Right lobe of liver (tissue), 6 donors: Measurements from ENCODE around the gene TAGLN2. TPM values are rescaled to one million over a fixed set of nuclear protein-coding genes. Genes with fewer than 3 reads are reported as not detected.

Experiments
- ATAC-seq, 4 donors: fragments of 200-7000 bp; cut with Tn5 transposase; one replicate each; pipeline ENCODE4 v1.9.1; 2020; ENCODE audit warnings: mild to moderate bottlenecking in 4 of 4, moderate library complexity in 4 of 4
- DNase-seq, 3 donors: peaks; one replicate each; pipeline ENCODE4 v3.0.0-alpha.2; 2020
- H3K27ac ChIP-seq, 3 donors: fragments of 200-600 bp; one replicate each; pipeline ENCODE4 v1.8.0; 2022
- H3K27me3 ChIP-seq, 2 donors: fragments of 200-600 bp; one replicate each; pipeline ENCODE4 v1.8.0; 2022
- H3K36me3 ChIP-seq, 4 donors: fragments of 200-600 bp; sonication (generic) in 1 of 4; one replicate each; pipeline versions ENCODE4 v1.5.1 to v1.8.0; 2017 to 2022; ENCODE audit warnings: control low read depth in 1 of 4
- H3K4me1 ChIP-seq, 4 donors: fragments of 200-600 bp; sonication (generic) in 1 of 4; one replicate each; pipeline versions ENCODE4 v1.5.1 to v1.8.0; 2017 to 2022; ENCODE audit warnings: control low read depth in 1 of 4
- H3K4me3 ChIP-seq, 3 donors: fragments of 200-600 bp; one replicate each; pipeline ENCODE4 v1.8.0; 2022
- H3K9me3 ChIP-seq, 4 donors: fragments of 200-600 bp; sonication (generic) in 1 of 4; one replicate each; pipeline versions ENCODE4 v1.5.1 to v1.8.0; 2017 to 2022; ENCODE audit warnings: control low read depth in 1 of 4
- POLR2A ChIP-seq: fragments of 450-650 bp; IDR thresholded peaks from one replicate; pipeline ENCODE4 v1.6.1; 2017; ENCODE audit warnings: antibody characterized with exemption, mild to moderate bottlenecking
- WGBS: methylation state at CpG from one replicate; pipeline ENCODE4 v1.1.6; 2018; ENCODE audit warnings: low coverage, low lambda C conversion rate; ENCODE audit not compliant: insufficient coverage; ENCODE audit errors: missing lambda C conversion rate; 5-methylcytosine and 5-hydroxymethylcytosine counted together
- intact Hi-C, 2 donors: fragments of 100-400 bp; cut with DNase I; formaldehyde crosslinking; loops; one replicate each; pipeline versions ENCODE4 v1.11.2 to v1.14.1; 2022
- total RNA-seq, 6 experiments: library from RNA; depleted of rRNA in 2 of 6; stranded (reverse); fragments of >200 nt in 2 of 6; fragmentation: NEBNext Ultra II Directional in 3 of 6; extraction: Animal tissue kit (Norgen Biotek cat#: 25700) in 3 of 6; gene quantifications; one replicate each; pipeline versions ENCODE4 v1.1.0 to v1.2.4, GENCODE V29; 2016 to 2023
- TF ChIP-seq, protein P1 (sequence below), 4 donors: fragments of 200-600 bp in 3 of 4; fragments of 450-650 bp in 1 of 4; IDR thresholded peaks; one replicate each; pipeline versions ENCODE4 v1.5.1 to v1.8.0; 2016 to 2022; ENCODE audit warnings: antibody characterized with exemption in 4 of 4, mild to moderate bottlenecking in 2 of 4
- donor health status: DM: no; HTN: yes; CAD: no.
- donor health status: DM: no; HTN: no; CAD: no.
- donor health status: DM: no; HTN: no; CAD: no.
- donor health status: DM: no; HTN: yes; CAD: no.
- donor health status: DM: no; HTN: yes; CAD: no.

The TAGLN2 gene
- total RNA-seq, 6 experiments from 2014 or later: 53.2 to 200 (median 117) TPM

DNA sequence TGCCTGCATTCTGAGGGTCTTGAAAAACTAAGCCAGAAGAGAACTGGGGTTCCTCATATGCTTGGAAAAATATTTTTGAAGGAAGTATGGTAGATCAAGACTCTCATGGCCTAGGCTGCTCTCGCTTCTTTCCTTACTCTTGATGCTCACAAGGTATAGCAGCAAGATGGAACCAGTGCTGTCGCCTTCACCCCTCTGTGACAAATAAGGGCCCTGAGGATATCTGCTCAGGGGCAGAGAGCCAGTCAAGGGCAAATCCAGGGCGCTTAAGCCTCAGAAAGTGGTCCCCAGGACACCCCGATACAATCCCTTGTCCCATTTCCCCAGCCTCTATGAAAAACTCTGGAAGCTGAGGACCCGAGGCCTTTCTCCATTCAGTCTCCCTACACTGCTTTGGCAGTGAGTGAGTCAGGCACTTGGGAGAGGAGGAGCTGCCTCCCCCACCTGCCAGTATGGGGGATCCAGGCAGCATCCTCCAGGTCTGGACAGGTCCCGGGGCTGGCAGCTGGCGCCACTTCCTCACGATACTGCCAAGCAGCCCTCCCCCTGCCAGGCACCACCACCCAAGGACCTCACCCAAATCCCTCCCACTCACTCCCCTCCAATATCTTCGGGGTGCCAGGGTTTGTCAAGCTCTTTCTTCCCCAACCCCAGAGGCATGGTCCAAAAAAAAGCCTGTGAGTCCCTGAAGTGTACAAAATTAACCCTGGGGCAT, 18.8 kb upstream of the TAGLN2 start:
- Histone ChIP-seq H3K27me3 (no peaks in the 10 kb centered on the region), H3K36me3 (no peaks in the 10 kb centered on the region), H3K27ac (peak overlapping the region in 1 of 3 donors; percentile 47), H3K4me1 (peaks cover 0 to 20% (median 5%) of the 10 kb centered on the region in 4 donors), H3K9me3 (no peaks in the 10 kb centered on the region), H3K4me3 (peak overlapping the region in 2 of 3 donors; percentile 52 to 74)
- TF ChIP-seq, protein P1, sequence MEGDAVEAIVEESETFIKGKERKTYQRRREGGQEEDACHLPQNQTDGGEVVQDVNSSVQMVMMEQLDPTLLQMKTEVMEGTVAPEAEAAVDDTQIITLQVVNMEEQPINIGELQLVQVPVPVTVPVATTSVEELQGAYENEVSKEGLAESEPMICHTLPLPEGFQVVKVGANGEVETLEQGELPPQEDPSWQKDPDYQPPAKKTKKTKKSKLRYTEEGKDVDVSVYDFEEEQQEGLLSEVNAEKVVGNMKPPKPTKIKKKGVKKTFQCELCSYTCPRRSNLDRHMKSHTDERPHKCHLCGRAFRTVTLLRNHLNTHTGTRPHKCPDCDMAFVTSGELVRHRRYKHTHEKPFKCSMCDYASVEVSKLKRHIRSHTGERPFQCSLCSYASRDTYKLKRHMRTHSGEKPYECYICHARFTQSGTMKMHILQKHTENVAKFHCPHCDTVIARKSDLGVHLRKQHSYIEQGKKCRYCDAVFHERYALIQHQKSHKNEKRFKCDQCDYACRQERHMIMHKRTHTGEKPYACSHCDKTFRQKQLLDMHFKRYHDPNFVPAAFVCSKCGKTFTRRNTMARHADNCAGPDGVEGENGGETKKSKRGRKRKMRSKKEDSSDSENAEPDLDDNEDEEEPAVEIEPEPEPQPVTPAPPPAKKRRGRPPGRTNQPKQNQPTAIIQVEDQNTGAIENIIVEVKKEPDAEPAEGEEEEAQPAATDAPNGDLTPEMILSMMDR (IDR thresholded peaks at IDR 0.05): no peak
- WGBS: 71% methylated on average over 3 of the region's 9 CpGs
- DNase-seq: no peak
- intact Hi-C loops: loop anchor here in 1 of 2 donors (5.0 kb wide), 1 partner anchor 58 kb away; no protein-coding TSS in a partner anchor
- ATAC-seq: peak in 3 of 4 donors; percentile 2 to 4 (median 2)

GRCh38 chr1:159943278-159943640, 18.0 kb upstream of the TAGLN2 start:
- peaks cover 0 to 20% (median 9%) of the 10 kb centered on the region in 4 donors for H3K4me1 ChIP-seq
- intact Hi-C loops: loop anchor here in 1 of 2 donors (5.0 kb wide), 1 partner anchor 59 kb away; no protein-coding TSS in a partner anchor
- TF ChIP-seq, protein P1 (IDR thresholded peaks at IDR 0.05): no peak
- no peak for TF ChIP-seq POLR2A
- no peaks in the 10 kb centered on the region for H3K36me3 ChIP-seq
- WGBS: 55% methylated on average over 2 of the region's 5 CpGs
- H3K4me3 ChIP-seq: no peak overlapping the region
- no peaks in the 10 kb centered on the region for H3K27me3 ChIP-seq
- no peak overlapping the region for H3K27ac ChIP-seq
- no peaks in the 10 kb centered on the region for H3K9me3 ChIP-seq
- no peak for DNase-seq
- no peak for ATAC-seq

DNA sequence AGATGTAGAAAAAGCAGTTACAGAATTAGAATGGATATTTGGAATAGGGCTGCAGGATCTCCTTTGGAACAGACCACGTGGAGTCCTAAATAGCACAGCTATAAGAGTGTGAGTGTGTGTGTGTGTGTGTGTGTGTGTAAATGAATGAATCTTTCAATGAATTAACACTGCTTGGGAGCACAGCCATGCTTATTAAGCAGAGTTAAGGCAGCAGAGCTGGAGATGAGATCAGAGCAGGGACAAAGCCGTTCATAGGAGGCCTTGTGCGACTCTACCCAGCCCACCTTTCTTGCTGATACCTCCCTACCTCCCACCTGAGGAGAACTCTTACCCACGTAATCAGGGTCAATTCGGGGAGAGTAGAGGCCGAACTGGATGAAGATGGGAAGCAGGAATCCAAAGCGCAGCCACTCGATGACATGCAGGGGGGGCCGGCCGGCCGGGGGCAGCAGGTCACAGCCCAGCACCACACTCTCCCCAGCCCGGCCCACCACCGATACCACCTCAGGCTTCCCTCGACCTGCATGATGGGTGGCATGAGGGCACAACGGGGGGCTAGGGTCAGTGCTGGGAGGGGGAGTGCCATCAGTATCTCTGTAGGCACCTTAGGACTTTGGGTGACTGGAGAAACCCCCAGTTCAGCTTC, 17.4 kb upstream of the TAGLN2 start:
- DNase-seq (peak in 1 of 3 donors; percentile 30), ATAC-seq (no peak)
- Histone ChIP-seq H3K4me1 (peaks cover 0 to 23% (median 10%) of the 10 kb centered on the region in 4 donors), H3K4me3 (no peak overlapping the region), H3K27me3 (no peaks in the 10 kb centered on the region), H3K9me3 (no peaks in the 10 kb centered on the region), H3K27ac (no peak overlapping the region), H3K36me3 (no peaks in the 10 kb centered on the region)
- intact Hi-C loops: loop anchor here in 1 of 2 donors (5.0 kb wide), 1 partner anchor 60 kb away; no protein-coding TSS in a partner anchor
- TF ChIP-seq POLR2A: no peak
- TF ChIP-seq, protein P1 (IDR thresholded peaks at IDR 0.05): no peak
- WGBS: 69% methylated on average over 3 of the region's 15 CpGs

DNA sequence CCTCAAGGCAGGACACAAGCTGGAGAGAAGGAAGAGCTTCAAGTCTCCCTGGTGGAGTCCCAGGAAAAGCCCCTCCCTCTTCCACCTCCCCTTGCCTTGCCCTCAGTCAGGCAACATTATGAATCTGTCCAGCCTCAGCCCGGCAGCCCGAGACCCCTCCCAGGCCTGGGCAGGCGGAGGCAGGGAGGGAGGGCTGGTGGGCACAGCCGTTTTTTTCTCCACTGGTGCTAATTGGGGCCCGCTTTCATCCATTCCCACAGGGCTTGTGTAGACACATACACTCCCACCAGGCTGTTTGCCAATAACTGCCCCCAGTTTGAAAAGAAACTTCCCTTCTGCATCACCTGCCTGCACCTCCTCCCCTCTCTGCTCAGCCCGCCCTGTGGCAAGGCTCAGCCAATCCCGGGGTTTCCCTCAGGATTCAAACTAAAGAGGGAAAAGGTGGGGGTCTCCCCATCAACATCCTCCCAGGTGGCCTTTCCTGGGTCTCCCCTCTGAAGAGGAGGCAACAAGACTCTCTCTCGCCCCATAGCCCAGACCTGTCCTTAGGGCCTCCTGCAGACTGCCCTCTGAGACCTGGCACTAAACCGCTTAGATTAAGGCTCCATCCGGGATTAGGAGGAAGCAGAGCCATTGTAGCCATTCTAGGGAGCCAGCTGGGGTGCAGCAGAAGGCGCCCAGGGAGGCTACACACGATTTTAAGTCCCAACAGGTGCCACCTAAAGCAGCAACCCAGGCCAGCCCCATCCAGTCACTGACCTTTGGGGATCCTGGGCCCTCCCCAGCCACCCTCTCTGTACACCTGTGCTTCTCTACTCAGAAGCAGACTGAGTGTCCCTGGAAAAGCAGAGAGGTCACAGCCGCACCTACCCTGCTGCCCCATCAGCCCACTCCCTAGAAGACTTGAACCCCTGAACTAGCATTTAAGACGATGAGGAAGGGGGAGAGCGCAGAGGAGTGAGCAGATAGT, 16.6 kb upstream of the TAGLN2 start:
- Histone ChIP-seq H3K27me3 (no peaks in the 10 kb centered on the region), H3K36me3 (no peaks in the 10 kb centered on the region), H3K9me3 (no peaks in the 10 kb centered on the region), H3K4me1 (peaks cover 0 to 31% (median 13%) of the 10 kb centered on the region in 4 donors), H3K27ac (no peak overlapping the region), H3K4me3 (no peak overlapping the region)
- ATAC-seq: no peak
- DNase-seq: no peak
- WGBS: 81% methylated on average over 7 of the region's 15 CpGs
- intact Hi-C loops: loop anchor here in 1 of 2 donors (5.0 kb wide), 1 partner anchor 60 kb away; no protein-coding TSS in a partner anchor
- TF ChIP-seq POLR2A: no peak
- TF ChIP-seq, protein P1 (IDR thresholded peaks at IDR 0.05): no peak
